Mesenchymal stem cell (in vitro differentiated cells and primary cell): ENCODE data around the gene MYO1A.
A peak's percentile ranks its signal among the peaks of the same experiment; 100 is the strongest.

Experiments used
- DNase-seq: peaks from one replicate; pipeline ENCODE4 v3.0.0-alpha.2; 2013
- H2AFZ ChIP-seq: one replicate; pipeline ENCODE4 v1.6.1; 2013; ENCODE audit warnings: low read depth, mild to moderate bottlenecking, control low read depth, inconsistent platforms, low read length, moderate library complexity
- H2AK5ac ChIP-seq: 2 replicates; pipeline ENCODE4 v1.6.1; 2013; ENCODE audit warnings: low read length, moderate library complexity, mild to moderate bottlenecking, inconsistent platforms; ENCODE audit not compliant: severe bottlenecking
- H2BK120ac ChIP-seq: one replicate; pipeline ENCODE4 v1.6.1; 2013; ENCODE audit warnings: low read depth, mild to moderate bottlenecking, inconsistent platforms, low read length, moderate library complexity
- H2BK12ac ChIP-seq, 2 experiments: one replicate each; pipeline ENCODE4 v1.6.1; 2013; ENCODE audit warnings: inconsistent platforms in 2 of 2, low read length in 2 of 2, mild to moderate bottlenecking in 2 of 2, moderate library complexity in 2 of 2, control low read depth in 1 of 2
- H2BK15ac ChIP-seq: one replicate; pipeline ENCODE4 v1.6.1; 2013; ENCODE audit warnings: mild to moderate bottlenecking, low read depth, inconsistent platforms; ENCODE audit not compliant: poor library complexity, severe bottlenecking
- H2BK5ac ChIP-seq: 2 replicates; pipeline ENCODE4 v1.6.1; 2013; ENCODE audit warnings: low read depth, mild to moderate bottlenecking, low read length, control low read depth, inconsistent platforms; ENCODE audit not compliant: poor library complexity, severe bottlenecking
- H3K14ac ChIP-seq, 2 experiments: one replicate each; pipeline ENCODE4 v1.6.1; 2013; ENCODE audit warnings: inconsistent platforms in 2 of 2, low read length in 2 of 2, control low read depth in 1 of 2, mild to moderate bottlenecking in 1 of 2, moderate library complexity in 1 of 2
- H3K18ac ChIP-seq, 2 experiments: one replicate each; pipeline ENCODE4 v1.6.1; 2013; ENCODE audit warnings: inconsistent platforms in 2 of 2, low read length in 2 of 2, control low read depth in 1 of 2, low read depth in 1 of 2, mild to moderate bottlenecking in 1 of 2
- H3K23ac ChIP-seq, 2 experiments: one replicate each; pipeline ENCODE4 v1.6.1; 2013; ENCODE audit warnings: inconsistent platforms in 2 of 2, low read length in 2 of 2, mild to moderate bottlenecking in 2 of 2, moderate library complexity in 2 of 2, control low read depth in 1 of 2
- H3K27ac ChIP-seq: 2 replicates; pipeline ENCODE4 v1.5.1; 2013; ENCODE audit warnings: mild to moderate bottlenecking, moderate library complexity, low read length, control low read depth, inconsistent platforms; ENCODE audit not compliant: poor library complexity, severe bottlenecking
- H3K27me3 ChIP-seq, 2 experiments: 2 replicates each; pipeline versions ENCODE4 v1.6.1 to v1.7.0; 2013; ENCODE audit warnings: low read length in 2 of 2, mild to moderate bottlenecking in 2 of 2, moderate library complexity in 2 of 2, control low read depth in 1 of 2, inconsistent platforms in 1 of 2; ENCODE audit not compliant: control insufficient read depth in 1 of 2, insufficient read depth in 1 of 2
- H3K36me3 ChIP-seq, 2 experiments: 2 replicates each; pipeline versions ENCODE4 v1.6.1 to v1.7.0; 2013; ENCODE audit warnings: low read length in 2 of 2, control low read depth in 1 of 2, inconsistent platforms in 1 of 2, low read depth in 1 of 2, mild to moderate bottlenecking in 1 of 2; ENCODE audit not compliant: insufficient read depth in 2 of 2, control insufficient read depth in 1 of 2
- H3K4ac ChIP-seq, 2 experiments: one replicate each; pipeline ENCODE4 v1.6.1; 2013; ENCODE audit warnings: inconsistent platforms in 2 of 2, low read length in 2 of 2, mild to moderate bottlenecking in 2 of 2, moderate library complexity in 2 of 2, control low read depth in 1 of 2, low read depth in 1 of 2
- H3K4me1 ChIP-seq: 2 replicates; pipeline ENCODE4 v1.6.1; 2013; ENCODE audit warnings: low read depth, low read length, control low read depth; ENCODE audit not compliant: control insufficient read depth, insufficient read depth
- H3K4me2 ChIP-seq: 2 replicates; pipeline ENCODE4 v1.6.1; 2013; ENCODE audit warnings: low read length, mild to moderate bottlenecking, inconsistent platforms; ENCODE audit not compliant: poor library complexity, severe bottlenecking
- H3K4me3 ChIP-seq, 2 experiments: 2 replicates each; pipeline versions ENCODE4 v1.5.1 to v1.7.0; 2013; ENCODE audit warnings: low read length in 2 of 2, mild to moderate bottlenecking in 2 of 2, control low read depth in 1 of 2, low read depth in 1 of 2; ENCODE audit not compliant: insufficient read depth in 1 of 2
- H3K79me1 ChIP-seq: replicated peaks from 2 replicates; pipeline ENCODE4 v1.6.1; 2013; ENCODE audit warnings: mild to moderate bottlenecking, control low read depth, low read length, inconsistent platforms; ENCODE audit not compliant: poor library complexity, severe bottlenecking
- H3K9ac ChIP-seq: 2 replicates; pipeline ENCODE4 v1.7.0; 2013; ENCODE audit warnings: mild to moderate bottlenecking, low read length, moderate library complexity
- H3K9me3 ChIP-seq: 2 replicates; pipeline ENCODE4 v1.7.0; 2013; ENCODE audit warnings: mild to moderate bottlenecking, low read length; ENCODE audit not compliant: control insufficient read depth
- H4K8ac ChIP-seq: one replicate; pipeline ENCODE4 v1.6.1; 2013; ENCODE audit warnings: inconsistent platforms, mild to moderate bottlenecking, low read length, moderate library complexity
- H4K91ac ChIP-seq: one replicate; pipeline ENCODE4 v1.6.1; 2013; ENCODE audit warnings: mild to moderate bottlenecking, low read length, inconsistent platforms
- WGBS: methylation state at CpG from one replicate; pipeline ENCODE4 v1.1.7; 2013; ENCODE audit warnings: mixed read lengths; 5-methylcytosine and 5-hydroxymethylcytosine counted together

The MYO1A gene

DNA sequence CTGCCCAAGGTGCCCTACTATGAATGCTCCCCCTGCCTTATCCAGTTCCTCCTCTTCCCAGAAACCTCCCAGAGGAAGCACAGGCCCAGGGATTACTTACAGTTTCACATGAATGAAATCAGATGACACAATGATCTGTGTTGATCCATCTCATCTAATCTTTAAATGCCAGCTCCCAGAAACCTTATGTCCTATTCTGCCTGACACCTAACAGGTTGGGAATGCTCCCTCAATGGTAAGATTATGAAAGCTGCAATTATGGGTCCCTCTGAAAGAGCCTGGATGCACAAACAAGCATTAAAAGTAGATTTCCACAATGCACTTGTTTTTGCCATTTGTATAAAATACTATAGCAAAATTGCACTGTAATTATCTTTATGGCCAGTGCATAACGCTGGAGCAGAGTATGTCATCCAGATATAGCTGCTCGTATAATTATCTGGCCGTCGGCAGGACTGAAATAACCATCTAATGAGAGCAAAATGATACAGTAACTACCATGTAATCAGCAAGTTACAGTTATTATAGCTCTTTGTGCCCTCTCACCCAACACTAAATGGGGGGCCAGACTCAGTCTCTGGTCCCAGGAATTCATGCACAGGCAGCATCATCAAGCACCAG lies 39.2 kb downstream of the MYO1A start:
- no peak overlapping the region for H2AK5ac ChIP-seq
- H3K18ac ChIP-seq: no peak overlapping the region

DNA sequence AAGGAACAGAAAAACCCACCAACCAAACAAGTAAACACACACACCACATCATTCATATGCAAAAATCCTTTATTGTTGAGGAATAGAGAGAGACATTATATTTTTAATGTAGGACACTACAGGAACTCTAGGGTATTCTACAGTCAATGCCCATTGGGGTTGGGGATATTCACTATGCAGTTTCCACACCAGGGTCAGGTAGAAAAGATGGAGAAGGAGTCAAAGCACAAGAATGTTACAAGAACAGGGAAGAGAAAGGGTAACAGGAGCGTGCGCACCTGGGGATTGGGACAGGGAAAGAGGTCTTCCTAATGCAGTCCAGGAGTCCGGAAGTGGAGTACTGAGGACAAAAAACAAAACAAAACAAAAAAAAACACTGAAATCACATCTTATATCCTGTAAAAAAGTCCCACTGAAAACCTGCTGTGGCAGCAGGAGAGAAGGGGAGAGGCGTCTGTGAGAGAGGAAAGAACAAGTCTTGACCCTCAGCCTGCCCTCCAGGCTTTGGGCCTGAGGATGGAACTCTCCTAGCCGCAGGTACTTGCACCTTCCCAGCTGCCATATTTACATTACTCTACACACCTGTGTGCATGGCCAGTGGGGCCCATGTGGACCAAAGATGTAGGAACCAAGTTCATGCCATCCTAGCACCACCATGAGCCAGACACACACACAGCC lies 39.8 kb downstream of the MYO1A start:
- Histone ChIP-seq H3K9ac (no peak overlapping the region), H2AFZ (no peak overlapping the region), H2BK120ac (no peak overlapping the region), H3K27ac (no peak overlapping the region), H3K18ac (no peak overlapping the region), H3K9me3 (no peaks in the 10 kb centered on the region), H3K14ac (no peak overlapping the region), H2BK15ac (no peak overlapping the region), H4K91ac (no peak overlapping the region), H3K4me3 (no peak overlapping the region), H3K27me3 (peaks cover 27 to 28% of the 10 kb centered on the region in 2 experiments), H4K8ac (no peak overlapping the region), H3K4me1 (peaks cover 2% of the 10 kb centered on the region), H2BK12ac (peak overlapping the region in 1 of 2 experiments; percentile 15), H3K36me3 (no peaks in the 10 kb centered on the region), H3K4ac (no peak overlapping the region), H3K79me1 (peaks cover 4% of the 10 kb centered on the region), H3K23ac (no peak overlapping the region), H3K4me2 (no peak overlapping the region), H2BK5ac (no peak overlapping the region), H2AK5ac (no peak overlapping the region)
- DNase-seq: no peak
- WGBS: 95% methylated on average over 3 of the region's 5 CpGs

More for the DNA sequence above, 39.2 kb downstream of the MYO1A start:
- Histone ChIP-seq H3K14ac (no peak overlapping the region), H3K9ac (no peak overlapping the region), H3K4me1 (peaks cover 2% of the 10 kb centered on the region), H4K8ac (no peak overlapping the region), H3K27me3 (peaks cover 34% of the 10 kb centered on the region in 2 experiments), H3K23ac (no peak overlapping the region), H2BK12ac (no peak overlapping the region), H3K9me3 (no peaks in the 10 kb centered on the region), H2AFZ (no peak overlapping the region), H3K4me2 (no peak overlapping the region), H2BK5ac (no peak overlapping the region), H4K91ac (no peak overlapping the region), H3K4me3 (no peak overlapping the region), H2BK15ac (no peak overlapping the region), H3K4ac (no peak overlapping the region), H3K27ac (no peak overlapping the region), H2BK120ac (no peak overlapping the region), H3K79me1 (peaks cover 3% of the 10 kb centered on the region), H3K36me3 (no peaks in the 10 kb centered on the region)
- no peak for DNase-seq
- WGBS: 84% methylated on average over 4 of the region's 4 CpGs

DNA sequence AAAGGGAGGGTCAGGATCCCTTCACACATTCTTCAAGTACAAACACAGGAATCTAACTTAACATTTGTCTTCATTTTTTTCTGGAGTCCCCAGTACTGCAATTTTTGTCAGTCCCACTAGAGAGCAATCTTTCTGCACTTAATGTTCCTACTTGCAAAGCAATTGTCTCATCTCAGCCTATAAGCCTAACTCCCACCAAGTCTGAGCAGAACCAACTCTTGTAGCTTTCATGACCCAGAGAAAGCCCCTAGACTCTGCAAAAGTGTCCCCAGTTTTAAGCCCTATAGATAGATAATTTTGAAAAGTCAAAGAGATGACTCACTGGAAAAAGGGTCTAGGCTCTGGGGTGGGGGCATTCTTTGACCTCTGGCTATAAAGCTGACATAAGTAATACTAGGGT lies 41.8 kb downstream of the MYO1A start:
- no peaks in the 10 kb centered on the region for H3K9me3 ChIP-seq
- no peak overlapping the region for H2AK5ac ChIP-seq
- no peak overlapping the region for H3K23ac ChIP-seq
- no peak overlapping the region for H3K4me2 ChIP-seq
- H3K79me1 ChIP-seq: peaks cover 20% of the 10 kb centered on the region
- no peak overlapping the region for H4K91ac ChIP-seq
- no peak overlapping the region for H2AFZ ChIP-seq
- H4K8ac ChIP-seq: no peak overlapping the region
- no peak overlapping the region for H3K27ac ChIP-seq
- H3K14ac ChIP-seq: no peak overlapping the region
- H2BK15ac ChIP-seq: no peak overlapping the region
- H3K18ac ChIP-seq: no peak overlapping the region
- no peak overlapping the region for H3K4me3 ChIP-seq
- H2BK5ac ChIP-seq: no peak overlapping the region
- H2BK12ac ChIP-seq: no peak overlapping the region
- peak; percentile 84 for DNase-seq
- no peak overlapping the region for H2BK120ac ChIP-seq
- peaks cover 2% of the 10 kb centered on the region for H3K4me1 ChIP-seq
- H3K9ac ChIP-seq: peak overlapping the region; percentile 8
- H3K36me3 ChIP-seq: peaks cover 16% of the 10 kb centered on the region in 2 experiments
- peaks cover 8 to 9% of the 10 kb centered on the region in 2 experiments for H3K27me3 ChIP-seq
- H3K4ac ChIP-seq: no peak overlapping the region

DNA sequence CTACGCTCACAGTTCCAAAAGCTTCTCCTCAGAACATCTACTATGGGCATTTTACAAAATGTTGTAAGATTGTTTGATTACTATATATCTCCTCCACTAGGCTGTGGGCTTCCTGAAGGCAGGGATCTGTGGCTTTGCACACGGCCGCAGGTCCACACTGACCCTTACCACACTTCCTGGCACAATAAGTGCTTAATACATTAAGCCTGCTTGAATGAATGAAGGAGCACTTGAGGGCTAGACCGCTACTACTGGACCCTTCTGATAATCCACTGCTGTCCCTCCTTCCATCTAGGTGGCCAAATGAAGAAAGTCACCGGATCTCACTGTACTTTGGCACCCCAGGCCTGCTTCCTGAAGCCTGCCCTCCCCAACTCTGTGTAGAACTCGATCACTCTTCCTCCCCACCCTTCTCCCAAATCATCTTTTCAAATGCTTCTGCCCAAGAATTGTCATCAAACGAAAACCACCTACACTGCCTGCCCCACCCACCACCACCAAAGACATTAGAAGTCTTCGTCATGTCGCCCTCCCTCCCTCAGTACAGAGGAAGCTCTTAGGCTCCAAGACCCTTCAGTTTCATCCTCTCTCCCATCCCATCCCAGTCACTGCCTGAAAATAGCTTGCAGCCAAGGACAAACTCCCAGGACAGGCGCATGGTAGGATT lies 43.0 kb downstream of the MYO1A start:
- no peak overlapping the region for H2BK12ac ChIP-seq
- peak overlapping the region; percentile 60 for H2AFZ ChIP-seq
- no peak overlapping the region for H2AK5ac ChIP-seq
- H3K4me1 ChIP-seq: peaks cover 2% of the 10 kb centered on the region
- H3K4me3 ChIP-seq: peak overlapping the region in 1 of 2 experiments; percentile 62
- peak overlapping the region; percentile 4 for H4K91ac ChIP-seq
- no peak overlapping the region for H2BK15ac ChIP-seq
- peak overlapping the region; percentile 53 for H3K4me2 ChIP-seq
- 84% methylated on average over 9 of the region's 10 CpGs for WGBS
- no peak overlapping the region for H3K4ac ChIP-seq
- H2BK5ac ChIP-seq: no peak overlapping the region
- no peaks in the 10 kb centered on the region for H3K27me3 ChIP-seq
- H3K79me1 ChIP-seq: peaks cover 33% of the 10 kb centered on the region
- H3K9me3 ChIP-seq: no peaks in the 10 kb centered on the region
- no peak overlapping the region for H3K18ac ChIP-seq
- H3K27ac ChIP-seq: no peak overlapping the region
- peak overlapping the region; percentile 69 for H3K9ac ChIP-seq
- peaks cover 27 to 28% of the 10 kb centered on the region in 2 experiments for H3K36me3 ChIP-seq
- no peak overlapping the region for H2BK120ac ChIP-seq
- no peak overlapping the region for H3K23ac ChIP-seq
- DNase-seq: no peak
- H3K14ac ChIP-seq: no peak overlapping the region
- peak overlapping the region; percentile 52 for H4K8ac ChIP-seq
